Left kidney (tissue), 2 donors: ENCODE results near the gene SLC7A8. TPM values are rescaled to one million over a fixed set of nuclear protein-coding genes. Genes with fewer than 3 reads are reported as not detected.
"Not testable (repeated sequence)": the region's sequence is repeated elsewhere in the genome, so short reads cannot be mapped to it uniquely, and the experiment has no call there.

Experiments used
- DNase-seq: peaks from one replicate; pipeline ENCODE4 v3.0.0-alpha.2; 2013
- polyA plus RNA-seq: library from polyadenylated mRNA; unstranded; fragments of 120-200 nt; gene quantifications from one replicate; pipeline ENCODE4 v1.2.1, GENCODE V29; 2013; ENCODE audit not compliant: insufficient read length

SLC7A8 gene
- polyA plus RNA-seq, 1 donor: 92.4 TPM

- no peak for DNase-seq
Measured at GRCh38 chr14:23114669-23115038, 68.8 kb downstream of the SLC7A8 start.

GRCh38 chr14:23114120-23114458 lies 69.4 kb downstream of the SLC7A8 start:
- no peak for DNase-seq

GRCh38 chr14:23113431-23114119 lies 69.9 kb downstream of the SLC7A8 start:
- DNase-seq: no peak

GRCh38 chr14:23112359-23113178 lies 70.9 kb downstream of the SLC7A8 start:
- DNase-seq: no peak

GRCh38 chr14:23110579-23111365 lies 72.7 kb downstream of the SLC7A8 start:
- DNase-seq: no peak

GRCh38 chr14:23109769-23110168 lies 73.7 kb downstream of the SLC7A8 start:
- no peak for DNase-seq

GRCh38 chr14:23108169-23108568 lies 75.3 kb downstream of the SLC7A8 start:
- not testable (repeated sequence) for DNase-seq

- DNase-seq: not testable (repeated sequence)
Measured at GRCh38 chr14:23107620-23108019, 75.8 kb downstream of the SLC7A8 start.

- no peak for DNase-seq
Measured at GRCh38 chr14:23106747-23107045, 76.8 kb downstream of the SLC7A8 start.

- no peak for DNase-seq
Measured at GRCh38 chr14:23105348-23105824, 78.1 kb downstream of the SLC7A8 start.

GRCh38 chr14:23104591-23105347 lies 78.7 kb downstream of the SLC7A8 start, which contains the start of gene CIROP:
TSS of gene CIROP (minus strand) at chr14:23104989. CDS start at chr14:23104920, 69 bp downstream.
- DNase-seq: no peak

GRCh38 chr14:23104070-23104590 lies 79.3 kb downstream of the SLC7A8 start:
- DNase-seq: no peak

- DNase-seq: no peak
Measured at GRCh38 chr14:23103581-23103980, 79.9 kb downstream of the SLC7A8 start.

GRCh38 chr14:23102801-23103200 lies 80.7 kb downstream of the SLC7A8 start:
- no peak for DNase-seq

- DNase-seq: no peak
Measured at GRCh38 chr14:23101986-23102625, 81.4 kb downstream of the SLC7A8 start.

- DNase-seq: no peak
Measured at GRCh38 chr14:23101213-23101970, 82.1 kb downstream of the SLC7A8 start.

GRCh38 chr14:23099212-23099861 lies 84.1 kb downstream of the SLC7A8 start:
- no peak for DNase-seq

GRCh38 chr14:23097786-23098185 lies 85.7 kb downstream of the SLC7A8 start:
- no peak for DNase-seq

GRCh38 chr14:23095196-23096108 lies 88.0 kb downstream of the SLC7A8 start, which contains the start of gene C14orf119:
TSS of gene C14orf119 (plus strand) at chr14:23095505. CDS start at chr14:23097659, 2,154 bp downstream.
- peak; percentile 100 for DNase-seq
